GM12878 (cell line): ENCODE data around the gene SCARB1. TPM values are rescaled to one million over a fixed set of nuclear protein-coding genes. Genes with fewer than 3 reads are reported as not detected.
A peak's percentile ranks its signal among the peaks of the same experiment; 100 is the strongest.

Experiments
- ATAC-seq: fragments of 200-7000 bp; cut with Tn5 transposase; 3 replicates; pipeline ENCODE4 v1.9.1; 2020; ENCODE audit warnings: mild to moderate bottlenecking, moderate library complexity
- BruUV-seq: library from RNA; stranded (reverse); fragments of 400-500 nt; replicated peaks from 2 replicates; lab custom pipeline; 2021; lab: Mats Ljungman, UMichigan
- CTCF ChIA-PET: fragments of 300-600 bp; sonication (Branson Sonifier 250); formaldehyde crosslinking; extraction: SDS; loops from one replicate; lab custom pipeline; 2021; ENCODE audit warnings: inconsistent platforms; lab: Yijun Ruan, JAX
- POLR2A ChIA-PET: fragments of 350-600 bp; formaldehyde crosslinking; extraction: SDS; loops from one replicate; lab custom pipeline; 2021; ENCODE audit warnings: inconsistent platforms; lab: Charles Lee
- RAD21 ChIA-PET: fragments of 300-600 bp; sonication (Branson Sonifier 250); formaldehyde crosslinking; loops from one replicate; lab custom pipeline; 2023; ENCODE audit warnings: antibody characterized with exemption; ENCODE audit not compliant: unreplicated experiment; lab: Charles Lee
- SMC1A ChIA-PET: fragments of 300-600 bp; sonication (Branson Sonifier 250); formaldehyde crosslinking; loops from one replicate; lab custom pipeline; 2023; ENCODE audit not compliant: unreplicated experiment, uncharacterized antibody; lab: Charles Lee
- DNase-seq: peaks from one replicate; pipeline ENCODE4 v3.0.0-alpha.2; 2011; ENCODE audit warnings: low read depth, low spot score
- FAIRE-seq: peaks from 3 replicates; lab custom pipeline; 2011; peaks lifted over from hg19 to GRCh38; lab: Jason Lieb, UNC
- H2AFZ ChIP-seq: 2 replicates; pipeline ENCODE4 v1.6.0; 2011; ENCODE audit warnings: low read depth, low read length, control low read depth; ENCODE audit not compliant: control insufficient read depth
- H3K27ac ChIP-seq: 2 replicates; pipeline ENCODE4 v1.5.1; 2011; ENCODE audit warnings: control low read depth; ENCODE audit not compliant: control insufficient read depth, insufficient read depth
- H3K27me3 ChIP-seq, 2 experiments: replicated peaks in 1 of 2; 2 replicates each; pipeline versions ENCODE4 v1.6.0 to v1.6.1; 2011; ENCODE audit warnings: low read length in 1 of 2; ENCODE audit not compliant: control insufficient read depth in 2 of 2, insufficient read depth in 2 of 2
- H3K36me3 ChIP-seq, 2 experiments: 2 replicates each; pipeline ENCODE4 v1.5.1; 2011; ENCODE audit warnings: low read length in 1 of 2; ENCODE audit not compliant: control insufficient read depth in 2 of 2, insufficient read depth in 2 of 2
- H3K4me1 ChIP-seq: 2 replicates; pipeline ENCODE4 v1.6.1; 2011; ENCODE audit warnings: mild to moderate bottlenecking, low read length, moderate library complexity, mixed read lengths; ENCODE audit not compliant: control insufficient read depth, insufficient read depth
- H3K4me2 ChIP-seq: 2 replicates; pipeline ENCODE4 v1.6.0; 2011; ENCODE audit warnings: control low read depth; ENCODE audit not compliant: control insufficient read depth, insufficient read depth
- H3K4me3 ChIP-seq: fragments of 200-600 bp; sonication (generic); 2 replicates; pipeline ENCODE4 v1.5.1; 2016
- H3K79me2 ChIP-seq: 2 replicates; pipeline ENCODE4 v1.6.0; 2011; ENCODE audit warnings: low read length; ENCODE audit not compliant: control insufficient read depth, insufficient read depth
- H3K9ac ChIP-seq: 2 replicates; pipeline ENCODE4 v1.8.0; 2011; ENCODE audit warnings: low read length, control low read depth, mixed read lengths; ENCODE audit not compliant: control insufficient read depth, insufficient read depth
- H3K9me3 ChIP-seq: replicated peaks from 3 replicates; pipeline ENCODE4 v1.5.1; 2011; ENCODE audit warnings: mild to moderate bottlenecking, low read length; ENCODE audit not compliant: control insufficient read depth, insufficient read depth
- H4K20me1 ChIP-seq: 2 replicates; pipeline ENCODE4 v1.6.0; 2011; ENCODE audit not compliant: control insufficient read depth, insufficient read depth
- EP300 ChIP-seq, 2 experiments: fragments of 150-350 bp in 1 of 2; IDR thresholded peaks; 2 replicates each; pipeline ENCODE4 v1.6.1; 2011 to 2012; ENCODE audit warnings: low read depth in 2 of 2, low read length in 2 of 2, borderline replicate concordance in 1 of 2, improper control_type of control experiment in 1 of 2, inconsistent platforms in 1 of 2; ENCODE audit not compliant: control insufficient read depth in 1 of 2
- FOXK2 ChIP-seq: fragments of 450-650 bp; IDR thresholded peaks from 2 replicates; pipeline ENCODE4 v1.6.1; 2017; ENCODE audit warnings: mild to moderate bottlenecking, moderate library complexity
- MEF2B ChIP-seq: fragments of 450-650 bp; IDR thresholded peaks from 2 replicates; pipeline ENCODE4 v1.6.1; 2018; ENCODE audit warnings: mild to moderate bottlenecking, moderate library complexity; ENCODE audit not compliant: partially characterized antibody, poor library complexity, severe bottlenecking
- MYB ChIP-seq: fragments of 150-350 bp; IDR thresholded peaks from 2 replicates; pipeline ENCODE4 v1.6.1; 2014; ENCODE audit warnings: mild to moderate bottlenecking, low read depth, low read length, borderline replicate concordance
- NBN ChIP-seq: fragments of 450-650 bp; IDR thresholded peaks from 2 replicates; pipeline ENCODE4 v1.6.1; 2016
- NKRF ChIP-seq: fragments of 450-650 bp; conservative IDR thresholded peaks from 2 replicates; pipeline ENCODE4 v1.6.1; 2017; ENCODE audit warnings: mild to moderate bottlenecking, moderate library complexity
- REST ChIP-seq: IDR thresholded peaks from 2 replicates; pipeline ENCODE4 v1.6.1; 2012; ENCODE audit warnings: mild to moderate bottlenecking, low read depth, low read length
- SPI1 ChIP-seq: IDR thresholded peaks from 2 replicates; pipeline ENCODE4 v1.6.1; 2011; ENCODE audit warnings: low read depth, mild to moderate bottlenecking, low read length, moderate library complexity, borderline replicate concordance; ENCODE audit not compliant: insufficient read depth
- STAT1 ChIP-seq: fragments of 450-650 bp; conservative IDR thresholded peaks from 2 replicates; pipeline ENCODE4 v1.6.1; 2014; ENCODE audit warnings: antibody characterized with exemption, mild to moderate bottlenecking
- TARDBP ChIP-seq: IDR thresholded peaks from 2 replicates; pipeline ENCODE4 v1.6.1; 2016; ENCODE audit warnings: borderline replicate concordance
- WGBS: methylation state at CpG from one replicate; pipeline ENCODE4 v1.1.6; 2016; ENCODE audit warnings: low lambda C conversion rate; ENCODE audit not compliant: insufficient replicate concordance, insufficient coverage; ENCODE audit errors: missing lambda C conversion rate; 5-methylcytosine and 5-hydroxymethylcytosine counted together
- in situ Hi-C: fragments of 300-500 bp; cut with MboI; formaldehyde crosslinking; loops from 9 replicates; pipeline ENCODE4 v1.14.3; 2018; ENCODE audit warnings: mixed read lengths
- intact Hi-C: fragments of 100-400 bp; cut with micrococcal nuclease; formaldehyde crosslinking; loops from one replicate; pipeline ENCODE4 v1.14.2; 2022; ENCODE audit not compliant: unreplicated experiment
- polyA plus RNA-seq, 11 experiments: library from polyadenylated mRNA; depleted of rRNA in 4 of 11; unstranded in 6 of 11; stranded (reverse) in 5 of 11; fragments of >200 nt; fragmentation: Nextera tagmentation in 4 of 11; fragmentation: Illumina TruSeq in 1 of 11; extraction: Ambion mirVana in 4 of 11; extraction: Trizol in 1 of 11; gene quantifications; 1 replicate in 1 of 11; 2 replicates in 10 of 11; pipeline versions ENCODE4 v1.2.1 to v1.2.3, GENCODE V29; 2011 to 2016; ENCODE audit warnings: inconsistent platforms in 2 of 11, missing spikeins in 2 of 11, low read depth in 1 of 11
- total RNA-seq, 4 experiments: library from RNA; depleted of rRNA in 3 of 4; stranded (reverse); fragments of >200 nt in 3 of 4; fragmentation: Illumina TruSeq in 1 of 4; extraction: Trizol in 1 of 4; gene quantifications; 2 replicates each; pipeline versions ENCODE4 v1.2.1 to v1.2.3, GENCODE V29; 2013 to 2021

SCARB1 gene
- total and polyA plus RNA-seq, 10 of the 15 experiments (the other 5 are each of a cell fraction or from before 2014, with no cell fraction given) = 0.34 to 104 (median 63.1) TPM

- no peak overlapping the region for H2AFZ ChIP-seq
- no TSS peak for BruUV-seq
- FAIRE-seq (no peak), ATAC-seq (no peak), DNase-seq (no peak)
- no peak overlapping the region for H3K4me3 ChIP-seq
- H3K9me3 ChIP-seq = no peaks in the 10 kb centered on the region
- in situ Hi-C loops = no loop called here
- H3K4me2 ChIP-seq = peak overlapping the region; percentile 50; the same call in 1 of the 2 replicates
- H3K27me3 ChIP-seq = no peaks in the 10 kb centered on the region
- RAD21 ChIA-PET = no interaction called here
- CTCF ChIA-PET = no interaction called here
- peaks cover 14% of the 10 kb centered on the region for H3K4me1 ChIP-seq
- POLR2A ChIA-PET = no interaction called here
- H4K20me1 ChIP-seq = no peaks in the 10 kb centered on the region
- H3K36me3 ChIP-seq = no peaks in the 10 kb centered on the region
- SMC1A ChIA-PET = interaction anchor here (0.8 to 1.3 kb wide), 3 partner anchors 16 to 31 kb away, joined by 3 read pairs; no protein-coding TSS in a partner anchor
- 88% methylated on average over 4 of the region's 4 CpGs for WGBS
- H3K9ac ChIP-seq = no peak overlapping the region
- TF ChIP-seq TARDBP = no peak
- TF ChIP-seq NBN = 0 out of 2 replicates have a peak, but pooled peaks have one; percentile 5
- TF ChIP-seq, all 136 proteins: peak for 1
- Histone ChIP-seq H3K79me2 (no peaks in the 10 kb centered on the region), H3K27ac (no peak overlapping the region)
- intact Hi-C loops = no loop called here
These were observed 10.5 kb upstream of the SCARB1 start for GRCh38 chr12:124874188-124874587.

- Histone ChIP-seq H3K27me3 (no peaks in the 10 kb centered on the region), H3K9ac (no peak overlapping the region), H3K4me1 (peaks cover 21% of the 10 kb centered on the region), H3K9me3 (no peaks in the 10 kb centered on the region), H3K27ac (no peak overlapping the region), H3K4me3 (no peak overlapping the region), H3K36me3 (no peaks in the 10 kb centered on the region), H3K79me2 (no peaks in the 10 kb centered on the region), H3K4me2 (no peak overlapping the region), H4K20me1 (no peaks in the 10 kb centered on the region), H2AFZ (no peak overlapping the region)
- POLR2A ChIA-PET = interaction anchor here (1.3 kb wide), 1 partner anchor 10 kb away, joined by 3 read pairs; no protein-coding TSS in a partner anchor
- 92% methylated on average over 11 of the region's 11 CpGs for WGBS
- BruUV-seq = no TSS peak
- SMC1A ChIA-PET = interaction anchor here (0.9 to 1.0 kb wide), 2 partner anchors 16 to 33 kb away, joined by 3 to 6 read pairs; no protein-coding TSS in a partner anchor
- in situ Hi-C loops = no loop called here
- intact Hi-C loops = no loop called here
- DNase-seq (no peak), FAIRE-seq (no peak), ATAC-seq (no peak)
- RAD21 ChIA-PET = no interaction called here
- CTCF ChIA-PET = interaction anchor here (0.7 to 1.6 kb wide), 3 partner anchors 10 to 35 kb away, joined by 3 to 4 read pairs (median 3); no protein-coding TSS in a partner anchor
- TF ChIP-seq FOXK2 (no peak), MYB (no peak), REST (no peak), EP300 (IDR thresholded peaks at IDR 0.05; ENCODE audit: borderline replicate concordance in 1 of 2, control insufficient read depth in 1 of 2, low read depth in 2 of 2, low read length in 2 of 2) (no peak), MEF2B (no peak), SPI1 (no peak), STAT1 (no peak), NKRF (no peak)
These were observed 8.5 kb upstream of the SCARB1 start for GRCh38 chr12:124872068-124872719.
